Muscle layer of colon (tissue), 2 donors: ENCODE measurements around the gene TNFRSF18.

Experiments used
- H3K27ac ChIP-seq: one replicate; pipeline ENCODE4 v1.7.0; 2013; ENCODE audit warnings: low read depth, mild to moderate bottlenecking, low read length, moderate library complexity
- H3K27me3 ChIP-seq, 2 donors: one replicate each; pipeline ENCODE4 v1.7.0; 2013; ENCODE audit warnings: low read length in 2 of 2, mild to moderate bottlenecking in 2 of 2; ENCODE audit not compliant: insufficient read depth in 2 of 2, control insufficient read depth in 1 of 2
- H3K36me3 ChIP-seq: one replicate; pipeline ENCODE4 v1.7.0; 2013; ENCODE audit warnings: mild to moderate bottlenecking, low read length; ENCODE audit not compliant: insufficient read depth
- H3K4me1 ChIP-seq: one replicate; pipeline ENCODE4 v1.7.0; 2013; ENCODE audit warnings: mild to moderate bottlenecking, low read length; ENCODE audit not compliant: insufficient read depth
- H3K4me3 ChIP-seq, 2 donors: one replicate each; pipeline ENCODE4 v1.7.0; 2013; ENCODE audit warnings: low read length in 2 of 2, low read depth in 1 of 2, mild to moderate bottlenecking in 1 of 2, moderate library complexity in 1 of 2
- H3K9ac ChIP-seq: one replicate; pipeline ENCODE4 v1.7.0; 2013; ENCODE audit warnings: low read length
- H3K9me3 ChIP-seq: one replicate; pipeline ENCODE4 v1.7.0; 2013; ENCODE audit warnings: mild to moderate bottlenecking, low read length
- donor health status: abdominal sarcoma.
- donor health status: Adenocarcinoma of cecum.

The TNFRSF18 gene

DNA sequence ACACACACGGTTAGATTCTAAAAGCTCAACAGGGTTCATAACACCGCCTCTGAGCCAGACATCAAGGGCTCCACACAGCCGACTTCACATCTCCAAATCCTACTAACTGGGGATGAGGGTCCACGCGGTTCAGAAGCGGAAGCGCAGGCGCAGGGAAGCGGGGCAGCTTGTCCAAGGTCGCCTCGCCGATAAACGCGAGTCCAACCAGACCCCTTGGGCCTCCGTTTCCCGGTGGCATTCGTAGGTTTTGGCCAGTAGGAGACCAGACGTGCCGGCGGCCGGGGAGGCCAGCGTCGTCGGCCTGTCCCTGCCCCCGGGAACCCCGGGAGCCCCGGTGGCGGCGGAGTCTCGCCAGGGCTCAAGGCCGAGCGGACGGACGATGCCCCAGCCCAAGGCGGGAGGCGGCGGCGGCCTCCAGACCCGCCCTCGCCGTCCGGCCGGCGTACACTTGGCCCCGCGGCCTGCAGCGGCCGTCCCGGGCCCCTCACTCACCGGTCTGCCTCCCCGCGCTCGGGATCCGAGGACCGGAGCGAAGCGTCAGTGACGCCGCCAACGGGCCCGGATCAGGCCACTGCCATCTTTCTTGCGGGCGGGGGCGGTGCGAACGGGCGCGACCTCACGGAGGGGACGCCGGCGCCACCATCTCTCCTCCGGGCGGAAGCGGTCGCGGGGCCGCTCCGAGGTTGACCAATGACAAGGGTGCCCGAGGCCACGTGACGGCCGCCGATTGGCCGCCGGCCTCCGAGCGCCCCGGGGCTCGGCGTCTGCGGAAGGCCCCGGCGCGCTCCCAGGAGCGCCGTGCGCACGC, 25.2 kb upstream of the TNFRSF18 start, which contains the start of gene SDF4:
TSS of gene SDF4 (minus strand) at position 602 of the 808 bp plus-strand sequence. CDS start 3,229 bp downstream, outside the sequence.
- H3K9me3 ChIP-seq, result no peaks in the 10 kb centered on the region
- peaks cover 17% of the 10 kb centered on the region for H3K36me3 ChIP-seq
- H3K27ac ChIP-seq, result peak within 1 kb of the TSS; percentile 75
- H3K4me1 ChIP-seq, result peaks cover 25% of the 10 kb centered on the region
- peak within 1 kb of the TSS; percentile 76 for H3K9ac ChIP-seq
- H3K4me3 ChIP-seq, result peak within 1 kb of the TSS; percentile 66 to 99
- peaks cover 0 to 2% of the 10 kb centered on the region in 2 donors for H3K27me3 ChIP-seq

DNA sequence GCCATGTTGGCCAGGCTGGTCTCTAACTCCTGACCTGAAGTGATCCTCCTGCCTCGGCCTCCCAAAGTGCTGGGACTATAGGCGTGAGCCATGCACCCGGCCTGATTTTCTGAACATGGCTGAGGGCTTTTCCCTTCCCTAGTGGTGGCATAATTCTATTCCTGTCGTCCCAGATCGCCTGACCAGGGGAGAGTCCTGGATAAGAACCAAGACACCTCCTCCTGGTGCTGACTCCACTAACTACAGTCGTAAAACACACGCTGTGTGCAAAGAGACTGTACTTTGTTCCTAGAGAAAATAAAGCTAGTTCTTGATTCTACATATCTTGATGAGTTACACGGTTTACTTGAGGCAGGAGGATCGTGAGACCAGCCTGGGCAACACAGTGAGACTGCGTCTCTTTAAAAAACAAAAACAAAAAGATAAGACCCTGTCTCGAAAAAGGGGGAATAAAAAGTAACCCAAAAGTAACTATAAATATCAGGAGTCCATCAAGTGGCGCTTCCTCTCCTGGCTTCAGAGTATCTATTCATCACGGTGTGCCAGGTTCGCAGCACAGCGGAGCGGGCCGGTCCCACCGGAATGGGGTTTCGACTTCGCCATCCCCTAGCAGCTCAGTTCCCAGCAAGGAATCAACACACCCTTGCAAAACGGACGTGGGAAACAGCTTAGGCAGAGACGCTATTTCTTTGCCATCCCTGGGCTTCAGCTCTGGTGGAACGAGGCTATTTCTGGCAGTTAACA, 24.4 kb upstream of the TNFRSF18 start:
- H3K4me1 ChIP-seq, result peaks cover 25% of the 10 kb centered on the region
- peaks cover 19% of the 10 kb centered on the region for H3K36me3 ChIP-seq
- peak overlapping the region; percentile 75 for H3K27ac ChIP-seq
- no peaks in the 10 kb centered on the region for H3K27me3 ChIP-seq
- H3K9ac ChIP-seq, result peak overlapping the region; percentile 76
- no peaks in the 10 kb centered on the region for H3K9me3 ChIP-seq
- H3K4me3 ChIP-seq, result peak overlapping the region; percentile 66 to 99

- peaks cover 25% of the 10 kb centered on the region for H3K4me1 ChIP-seq
- no peaks in the 10 kb centered on the region for H3K9me3 ChIP-seq
- H3K27me3 ChIP-seq, result no peaks in the 10 kb centered on the region
- peaks cover 30% of the 10 kb centered on the region for H3K36me3 ChIP-seq
- peak overlapping the region in 1 of 2 donors; percentile 99 for H3K4me3 ChIP-seq
- no peak overlapping the region for H3K9ac ChIP-seq
- no peak overlapping the region for H3K27ac ChIP-seq
Observed at GRCh38 chr1:1229770-1230169, 23.4 kb upstream of the TNFRSF18 start.

DNA sequence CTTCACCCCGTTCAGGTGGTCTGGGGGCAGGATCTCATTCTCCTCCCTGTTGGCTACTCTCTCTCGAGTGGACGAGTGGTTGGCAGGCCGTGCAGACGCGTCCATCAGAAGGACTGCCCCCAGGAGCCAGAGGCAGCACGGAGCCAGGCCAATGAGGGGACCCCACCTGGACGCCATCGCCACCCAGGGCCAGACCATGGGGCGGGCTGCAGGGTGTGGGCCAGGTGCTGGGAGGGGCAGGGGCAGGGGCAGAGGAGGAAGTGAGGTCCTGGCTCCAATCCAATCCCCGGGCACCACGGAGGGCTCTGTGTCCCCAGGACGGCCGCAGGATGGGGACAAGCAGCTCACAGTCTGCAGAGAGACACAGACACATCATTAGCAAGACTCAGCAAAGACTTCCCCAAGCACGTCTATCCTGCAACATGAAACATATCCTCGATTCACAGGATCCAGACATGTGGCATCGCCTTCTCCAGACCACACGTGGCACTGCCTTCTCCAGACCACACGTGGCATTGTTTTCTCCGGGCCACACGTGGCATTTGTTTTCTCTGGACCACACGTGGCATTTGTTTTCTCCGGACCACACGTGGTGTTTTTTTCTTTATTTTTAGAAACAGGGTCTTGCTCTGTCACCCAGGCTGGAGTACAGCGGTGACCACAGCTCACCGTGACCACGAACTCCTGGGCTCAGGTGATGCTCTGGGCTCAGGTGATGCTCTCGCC, 22.4 kb upstream of the TNFRSF18 start:
- Histone ChIP-seq H3K9me3 (no peaks in the 10 kb centered on the region), H3K9ac (no peak overlapping the region), H3K27ac (no peak overlapping the region), H3K4me1 (peaks cover 25% of the 10 kb centered on the region), H3K27me3 (no peaks in the 10 kb centered on the region), H3K36me3 (peaks cover 25% of the 10 kb centered on the region), H3K4me3 (no peak overlapping the region)

DNA sequence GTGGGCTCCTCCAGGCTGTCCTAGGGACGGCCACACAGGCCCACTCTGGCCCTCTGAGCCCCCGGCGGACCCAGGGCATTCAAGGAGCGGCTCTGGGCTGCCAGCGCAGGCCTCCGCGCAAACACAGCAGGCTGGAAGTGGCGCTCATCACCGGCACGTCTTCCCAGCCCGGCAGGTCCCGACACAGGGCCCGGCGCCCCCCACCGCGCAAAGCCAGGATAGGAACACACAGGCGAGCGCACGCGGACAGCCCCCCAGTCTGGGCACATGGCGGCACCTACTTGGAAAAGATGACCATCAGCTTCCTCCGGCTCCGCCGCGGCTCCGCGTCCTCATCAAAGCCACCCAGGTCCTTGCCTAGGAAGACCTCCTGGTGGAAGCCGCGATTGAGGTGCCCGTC, 21.8 kb upstream of the TNFRSF18 start:
- Histone ChIP-seq H3K4me1 (peaks cover 25% of the 10 kb centered on the region), H3K9me3 (no peaks in the 10 kb centered on the region), H3K36me3 (peaks cover 26% of the 10 kb centered on the region)

DNA sequence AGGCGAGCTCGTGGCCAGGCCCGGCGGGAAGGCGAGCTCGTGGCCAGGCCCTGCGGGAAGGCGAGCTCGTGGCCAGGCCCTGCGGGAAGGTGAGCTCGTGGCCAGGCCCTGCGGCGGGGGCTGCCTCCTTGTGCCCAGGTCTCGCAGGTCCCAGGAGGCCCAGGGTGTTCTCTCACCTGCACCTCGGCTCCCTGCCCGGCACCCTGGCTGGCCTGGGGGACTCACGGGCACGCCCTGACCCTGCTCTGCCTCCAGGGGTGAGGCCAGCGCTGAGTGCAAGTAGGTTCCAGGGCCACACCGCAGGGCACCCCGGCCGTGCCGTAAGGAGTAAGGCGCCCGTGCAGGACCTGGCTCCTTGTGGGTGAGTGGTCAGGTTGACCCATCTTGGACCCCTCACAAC, 21.0 kb upstream of the TNFRSF18 start:
- Histone ChIP-seq H3K9me3 (no peaks in the 10 kb centered on the region), H3K4me3 (no peak overlapping the region), H3K27me3 (no peaks in the 10 kb centered on the region), H3K27ac (no peak overlapping the region), H3K36me3 (peaks cover 34% of the 10 kb centered on the region), H3K9ac (no peak overlapping the region), H3K4me1 (peaks cover 21% of the 10 kb centered on the region)

More for the DNA sequence above, 21.8 kb upstream of the TNFRSF18 start:
- no peak overlapping the region for H3K27ac ChIP-seq
- no peak overlapping the region for H3K9ac ChIP-seq
- no peak overlapping the region for H3K4me3 ChIP-seq
- no peaks in the 10 kb centered on the region for H3K27me3 ChIP-seq

DNA sequence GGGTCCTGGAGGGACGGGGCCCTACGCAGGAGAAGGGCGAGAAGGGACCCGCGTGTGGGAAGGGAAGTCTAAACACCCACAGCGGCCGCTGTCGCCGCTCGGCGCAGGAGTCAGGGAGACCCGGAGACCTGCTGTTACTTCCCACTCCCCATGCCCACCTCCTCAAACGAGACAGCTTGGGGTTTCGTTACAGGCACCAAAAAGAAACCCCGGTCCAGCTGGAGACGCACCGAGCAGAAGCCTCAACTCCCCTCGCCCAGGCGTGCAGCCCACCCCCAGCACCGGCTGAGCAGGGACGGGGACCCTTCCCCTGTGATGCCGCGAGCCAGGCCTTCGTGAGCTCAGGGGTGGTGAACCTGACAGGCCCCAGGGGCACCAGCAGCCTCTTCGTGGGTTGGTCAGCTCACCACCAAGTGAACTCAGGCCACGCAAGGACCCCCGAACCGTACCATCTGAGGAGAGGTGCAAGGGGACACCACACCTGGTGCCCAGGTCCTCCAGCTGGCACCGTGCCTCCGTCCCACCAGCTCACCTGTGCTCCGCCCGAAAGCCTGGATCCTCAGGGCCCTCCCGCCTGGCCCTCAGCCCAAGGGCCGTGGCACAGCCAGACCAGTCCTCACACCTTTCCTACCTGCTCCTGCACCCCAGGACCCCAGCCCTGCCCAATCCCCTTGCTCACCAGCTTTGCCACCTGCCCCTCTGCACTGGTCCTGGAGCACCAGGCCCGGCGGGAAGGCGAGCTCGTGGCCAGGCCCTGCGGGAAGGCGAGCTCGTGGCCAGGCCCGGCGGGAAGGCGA, 20.4 kb upstream of the TNFRSF18 start:
- H3K36me3 ChIP-seq, result peaks cover 35% of the 10 kb centered on the region
- no peak overlapping the region for H3K9ac ChIP-seq
- H3K4me3 ChIP-seq, result no peak overlapping the region
- no peaks in the 10 kb centered on the region for H3K27me3 ChIP-seq
- H3K27ac ChIP-seq, result no peak overlapping the region
- no peaks in the 10 kb centered on the region for H3K9me3 ChIP-seq
- H3K4me1 ChIP-seq, result peaks cover 21% of the 10 kb centered on the region

DNA sequence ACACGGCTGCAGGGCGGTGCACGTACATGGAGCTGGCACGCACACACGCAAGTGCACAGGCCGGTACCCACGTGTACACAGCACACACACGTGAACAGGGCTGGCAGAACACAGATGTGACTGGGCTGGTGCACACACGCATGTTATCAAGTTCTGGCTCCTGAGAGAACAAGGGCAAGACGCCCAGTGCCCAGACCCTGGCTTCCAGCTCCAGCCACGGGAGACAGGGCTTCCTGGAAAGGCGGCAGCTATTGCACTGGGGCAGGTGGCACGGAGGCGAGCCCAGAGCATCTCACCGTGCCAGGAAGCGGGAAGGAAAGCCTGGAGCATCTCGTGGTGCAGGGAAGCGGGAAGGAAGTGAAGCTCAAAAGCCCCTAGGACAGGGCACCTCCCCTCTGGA, 19.5 kb upstream of the TNFRSF18 start:
- peaks cover 17% of the 10 kb centered on the region for H3K4me1 ChIP-seq
- H3K27ac ChIP-seq, result no peak overlapping the region
- no peak overlapping the region for H3K4me3 ChIP-seq
- H3K9me3 ChIP-seq, result no peaks in the 10 kb centered on the region
- peaks cover 39% of the 10 kb centered on the region for H3K36me3 ChIP-seq
- H3K9ac ChIP-seq, result no peak overlapping the region
- H3K27me3 ChIP-seq, result no peaks in the 10 kb centered on the region

GRCh38 chr1:1225238-1225845, 18.9 kb upstream of the TNFRSF18 start:
- H3K4me3 ChIP-seq, result no peak overlapping the region
- H3K27ac ChIP-seq, result no peak overlapping the region
- peaks cover 12% of the 10 kb centered on the region for H3K4me1 ChIP-seq
- H3K36me3 ChIP-seq, result peaks cover 39% of the 10 kb centered on the region
- H3K27me3 ChIP-seq, result no peaks in the 10 kb centered on the region
- no peak overlapping the region for H3K9ac ChIP-seq
- H3K9me3 ChIP-seq, result no peaks in the 10 kb centered on the region

- H3K27ac ChIP-seq, result no peak overlapping the region
- peaks cover 39% of the 10 kb centered on the region for H3K36me3 ChIP-seq
- no peak overlapping the region for H3K9ac ChIP-seq
- H3K4me1 ChIP-seq, result no peaks in the 10 kb centered on the region
- no peaks in the 10 kb centered on the region for H3K27me3 ChIP-seq
- H3K4me3 ChIP-seq, result no peak overlapping the region
- no peaks in the 10 kb centered on the region for H3K9me3 ChIP-seq
Observed at GRCh38 chr1:1223891-1224290, 17.5 kb upstream of the TNFRSF18 start.
